ENCODE results near the gene NOP9.

DNA sequence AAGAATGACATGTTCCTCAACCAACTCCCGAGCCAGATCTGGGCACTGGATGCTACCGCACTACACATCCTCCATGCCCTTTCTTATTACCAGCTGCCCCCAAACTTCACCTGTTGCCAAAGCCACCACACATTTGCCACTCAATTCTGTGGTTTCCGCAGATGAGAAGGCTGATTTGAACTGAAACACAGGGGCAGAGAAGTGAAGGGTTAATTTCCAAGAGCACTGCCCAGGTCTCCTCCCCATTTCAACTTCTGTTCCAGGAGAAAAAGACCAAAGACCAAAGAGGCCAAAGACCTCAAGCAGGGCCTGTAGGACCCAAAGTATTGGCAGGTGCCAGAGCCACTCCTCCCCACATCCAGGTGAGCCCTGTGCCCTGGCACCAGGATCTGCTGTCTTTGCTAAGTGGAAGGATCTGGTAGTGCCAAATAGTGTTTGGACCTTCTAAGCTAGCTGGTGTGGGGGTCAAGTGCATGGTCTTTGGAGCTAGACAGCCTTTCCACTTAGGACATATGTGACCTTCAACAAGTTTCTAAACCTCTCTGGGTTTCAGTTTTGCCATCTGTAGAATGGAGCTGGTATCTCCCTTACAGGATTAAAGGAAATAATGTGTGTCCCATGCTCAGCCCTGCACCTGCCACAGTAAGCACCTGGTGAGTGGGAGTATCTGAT is 8.1 kb upstream of the NOP9 start:
- TF ChIP-seq, protein P1, sequence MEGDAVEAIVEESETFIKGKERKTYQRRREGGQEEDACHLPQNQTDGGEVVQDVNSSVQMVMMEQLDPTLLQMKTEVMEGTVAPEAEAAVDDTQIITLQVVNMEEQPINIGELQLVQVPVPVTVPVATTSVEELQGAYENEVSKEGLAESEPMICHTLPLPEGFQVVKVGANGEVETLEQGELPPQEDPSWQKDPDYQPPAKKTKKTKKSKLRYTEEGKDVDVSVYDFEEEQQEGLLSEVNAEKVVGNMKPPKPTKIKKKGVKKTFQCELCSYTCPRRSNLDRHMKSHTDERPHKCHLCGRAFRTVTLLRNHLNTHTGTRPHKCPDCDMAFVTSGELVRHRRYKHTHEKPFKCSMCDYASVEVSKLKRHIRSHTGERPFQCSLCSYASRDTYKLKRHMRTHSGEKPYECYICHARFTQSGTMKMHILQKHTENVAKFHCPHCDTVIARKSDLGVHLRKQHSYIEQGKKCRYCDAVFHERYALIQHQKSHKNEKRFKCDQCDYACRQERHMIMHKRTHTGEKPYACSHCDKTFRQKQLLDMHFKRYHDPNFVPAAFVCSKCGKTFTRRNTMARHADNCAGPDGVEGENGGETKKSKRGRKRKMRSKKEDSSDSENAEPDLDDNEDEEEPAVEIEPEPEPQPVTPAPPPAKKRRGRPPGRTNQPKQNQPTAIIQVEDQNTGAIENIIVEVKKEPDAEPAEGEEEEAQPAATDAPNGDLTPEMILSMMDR (IDR thresholded peaks at IDR 0.05): no peak
- TF ChIP-seq EZH2phosphoT487 (IDR thresholded peaks at IDR 0.05) (no peak), EZH2 (IDR thresholded peaks at IDR 0.05) (no peak)
